ENCODE results near the gene SAPCD2. TPM values are rescaled to one million over a fixed set of nuclear protein-coding genes. Genes with fewer than 3 reads are reported as not detected.

SAPCD2 gene
- total and polyA plus RNA-seq, 2 of the 4 experiments (the other 2 are of a cell fraction): 3.4 to 4.9 TPM

GRCh38 chr9:137110147-137110910, 40.0 kb upstream of the SAPCD2 start:
- peaks cover 6% of the 10 kb centered on the region for H3K4me1 ChIP-seq (ENCODE audit: control insufficient read depth, insufficient read depth, low read length)
- no peak overlapping the region for H3K18ac ChIP-seq (ENCODE audit: low read depth, low read length)
- H4K8ac ChIP-seq (ENCODE audit: low read depth in 2 of 2, low read length in 2 of 2): no peak overlapping the region
- H2BK15ac ChIP-seq (ENCODE audit: low read depth, low read length): no peak overlapping the region
- ChIA-PET POLR2A (ENCODE audit: unreplicated experiment) (no interaction called here), CTCF (no interaction called here)
- H3K9me1 ChIP-seq (ENCODE audit: insufficient read depth, low read length): no peaks in the 10 kb centered on the region
- TF ChIP-seq POLR2A (IDR thresholded peaks at IDR 0.05; ENCODE audit: low read depth, low read length) (no peak), CTCF (conservative IDR thresholded peaks at IDR 0.05; ENCODE audit: low read depth, low read length) (no peak), ELK1 (IDR thresholded peaks at IDR 0.05; ENCODE audit: borderline replicate concordance, low read depth, low read length) (no peak)
- H3K27me3 ChIP-seq (ENCODE audit: control insufficient read depth, insufficient read depth, low read length): no peaks in the 10 kb centered on the region
- no peak overlapping the region for H3K4ac ChIP-seq (ENCODE audit: low read depth, low read length)
- BruUV-seq (replicated peaks): no TSS peak
- in situ Hi-C loops (cut with MboI; ENCODE audit: low sequenced_read_pairs) (no loop called here), dilution Hi-C loops (cut with HindIII; ENCODE audit: low sequenced_read_pairs, unreplicated experiment) (no loop called here), intact Hi-C loops (cut with micrococcal nuclease) (no loop called here)
- no peak overlapping the region for H3K27ac ChIP-seq (ENCODE audit: insufficient read depth, low read length)
- no peak overlapping the region for H3K23ac ChIP-seq (ENCODE audit: low read depth, low read length)
- ATAC-seq (ENCODE audit: low read depth): no peak
- H4K91ac ChIP-seq (ENCODE audit: insufficient read depth, low read depth, low read length): no peak overlapping the region
- no peak overlapping the region for H4K5ac ChIP-seq (ENCODE audit: low read depth, low read length)
- 89% methylated on average over 23 of the region's 38 CpGs; no CpG with 5 or more reads in 1 of the 2 experiments for WGBS, 2 experiments (ENCODE audit: extremely low coverage in 2 of 2, insufficient read length in 1 of 2)
- DNase-seq: no peak
- H3K4me3 ChIP-seq (ENCODE audit: insufficient read depth, low read depth, low read length): no peak overlapping the region
- no peaks in the 10 kb centered on the region for H3K9me3 ChIP-seq (ENCODE audit: control insufficient read depth, insufficient read depth, low read length)
- peaks cover 59% of the 10 kb centered on the region for H3K36me3 ChIP-seq (ENCODE audit: control insufficient read depth, insufficient read depth, low read length)
- no peak overlapping the region for H2BK120ac ChIP-seq (ENCODE audit: low read depth, low read length)
- H3K56ac ChIP-seq (ENCODE audit: extremely low read depth, insufficient read depth, low read length): no peak overlapping the region
- H3K9ac ChIP-seq (ENCODE audit: low read depth, low read length): no peak overlapping the region
- no peak overlapping the region for H2BK20ac ChIP-seq (ENCODE audit: low read depth, low read length)
- no peak overlapping the region for H3K4me2 ChIP-seq (ENCODE audit: low read depth, low read length)
- H3K14ac ChIP-seq (replicated peaks; ENCODE audit: low read depth, low read length): no peak overlapping the region
- H2BK5ac ChIP-seq (ENCODE audit: low read depth, low read length, poor library complexity, severe bottlenecking): no peak overlapping the region
- no peak overlapping the region for H2AK5ac ChIP-seq (ENCODE audit: low read depth, low read length)
- H3K79me1 ChIP-seq (ENCODE audit: low read depth in 1 of 2, low read length in 2 of 2): 0 out of 4 replicates have a peak, but pooled peaks cover 0 to 3% of the 10 kb centered on the region in 2 experiments
- H2AFZ ChIP-seq (replicated peaks; ENCODE audit: low read length, poor library complexity): no peak overlapping the region
- H4K20me1 ChIP-seq (ENCODE audit: insufficient read depth, low read length): no peaks in the 10 kb centered on the region
- no peak overlapping the region for H2AK9ac ChIP-seq (replicated peaks; ENCODE audit: low read depth, low read length, poor library complexity)
